GM20000 (cell line): ENCODE measurements around the gene IP6K3.

Experiments used
- DNase-seq: peaks from one replicate; pipeline ENCODE4 v3.0.0; 2012; ENCODE audit warnings: low spot score
- TF ChIP-seq, protein P1 (sequence below): IDR thresholded peaks from 2 replicates; pipeline ENCODE4 v1.5.1; 2012; ENCODE audit warnings: mild to moderate bottlenecking, control low read depth; ENCODE audit errors: extremely low read depth, missing control alignments

Gene IP6K3

DNA sequence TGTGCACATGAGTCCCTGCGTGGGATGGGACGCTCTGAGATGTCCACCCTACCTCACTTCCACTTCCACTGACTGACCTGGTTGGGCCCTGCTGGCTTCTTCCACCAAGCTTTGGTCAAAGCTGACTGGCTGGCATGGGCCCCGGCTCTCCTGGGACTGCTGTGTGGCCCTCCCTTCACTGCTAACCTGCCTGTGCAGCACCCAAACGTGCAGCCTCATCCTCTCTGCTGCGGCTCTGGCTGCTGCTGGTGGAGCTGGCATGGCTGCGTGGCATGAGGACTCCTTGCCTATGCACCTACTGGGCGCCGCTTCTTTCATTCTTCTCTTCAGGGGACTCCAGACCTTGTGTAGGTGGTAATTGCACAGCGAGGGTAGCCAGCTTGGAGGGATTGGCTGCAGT lies 18.7 kb upstream of the IP6K3 start:
- TF ChIP-seq, protein P1, sequence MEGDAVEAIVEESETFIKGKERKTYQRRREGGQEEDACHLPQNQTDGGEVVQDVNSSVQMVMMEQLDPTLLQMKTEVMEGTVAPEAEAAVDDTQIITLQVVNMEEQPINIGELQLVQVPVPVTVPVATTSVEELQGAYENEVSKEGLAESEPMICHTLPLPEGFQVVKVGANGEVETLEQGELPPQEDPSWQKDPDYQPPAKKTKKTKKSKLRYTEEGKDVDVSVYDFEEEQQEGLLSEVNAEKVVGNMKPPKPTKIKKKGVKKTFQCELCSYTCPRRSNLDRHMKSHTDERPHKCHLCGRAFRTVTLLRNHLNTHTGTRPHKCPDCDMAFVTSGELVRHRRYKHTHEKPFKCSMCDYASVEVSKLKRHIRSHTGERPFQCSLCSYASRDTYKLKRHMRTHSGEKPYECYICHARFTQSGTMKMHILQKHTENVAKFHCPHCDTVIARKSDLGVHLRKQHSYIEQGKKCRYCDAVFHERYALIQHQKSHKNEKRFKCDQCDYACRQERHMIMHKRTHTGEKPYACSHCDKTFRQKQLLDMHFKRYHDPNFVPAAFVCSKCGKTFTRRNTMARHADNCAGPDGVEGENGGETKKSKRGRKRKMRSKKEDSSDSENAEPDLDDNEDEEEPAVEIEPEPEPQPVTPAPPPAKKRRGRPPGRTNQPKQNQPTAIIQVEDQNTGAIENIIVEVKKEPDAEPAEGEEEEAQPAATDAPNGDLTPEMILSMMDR: no peak
- no peak for DNase-seq

DNA sequence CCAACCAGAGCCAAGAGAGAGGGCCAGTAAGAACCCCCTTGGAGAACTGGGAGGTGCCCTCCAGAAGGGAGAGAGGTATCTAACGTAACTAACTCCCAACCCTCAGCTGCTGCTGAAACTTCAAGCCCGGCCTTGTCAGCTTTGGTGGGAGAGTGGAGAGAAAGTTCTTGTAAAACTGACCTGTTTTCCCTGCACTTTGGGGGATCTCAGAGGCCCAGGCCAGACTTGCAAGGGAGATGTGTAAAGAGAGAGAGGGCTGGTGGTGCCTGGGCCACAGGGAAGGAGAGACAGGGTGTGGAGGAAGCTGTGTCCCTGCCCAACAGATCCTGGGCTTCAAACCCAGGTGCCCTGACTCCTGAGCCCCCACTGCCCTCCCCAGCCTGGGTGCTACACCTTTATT lies 17.3 kb upstream of the IP6K3 start:
- TF ChIP-seq, protein P1: no peak
- no peak for DNase-seq

DNA sequence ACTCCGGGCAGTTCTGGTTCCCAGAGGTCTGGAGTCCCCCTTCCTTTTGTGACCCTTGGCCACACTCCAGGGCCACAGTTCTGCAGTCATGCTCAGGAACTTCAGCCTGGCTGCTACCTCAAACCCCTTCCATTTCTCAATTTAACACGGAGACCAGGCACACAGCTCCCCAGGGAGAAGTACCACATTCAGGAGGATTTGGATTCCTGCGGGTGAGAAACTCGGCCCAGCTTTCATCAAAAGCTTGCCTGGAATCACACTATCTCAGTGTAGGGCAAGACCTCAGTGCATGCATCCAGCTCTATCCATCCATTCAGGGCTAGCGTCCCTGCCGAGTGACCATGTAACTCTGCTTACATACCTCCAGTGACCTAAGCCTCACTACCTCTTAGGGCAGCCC lies 16.8 kb upstream of the IP6K3 start:
- TF ChIP-seq, protein P1: no peak
- no peak for DNase-seq

DNA sequence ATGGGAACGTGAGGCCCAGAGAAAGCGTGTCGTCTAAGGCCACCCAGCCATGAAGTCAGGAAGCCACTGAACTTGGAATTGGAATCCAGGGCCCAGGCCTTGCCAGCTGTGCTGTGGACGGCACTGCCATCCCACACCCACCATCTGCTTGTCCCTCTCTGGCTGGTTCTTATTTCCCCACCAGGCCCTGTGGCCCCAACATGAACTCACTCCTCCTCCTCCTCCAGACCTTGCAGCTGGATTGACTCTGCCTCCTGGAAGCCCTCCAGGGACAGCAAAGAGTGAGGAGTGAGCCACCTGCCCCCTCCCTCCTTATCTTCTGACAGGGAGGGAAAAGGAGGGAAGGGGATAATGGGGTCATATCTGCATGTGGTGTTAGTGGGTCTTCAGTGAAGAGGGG lies 16.0 kb upstream of the IP6K3 start:
- no peak for DNase-seq
- TF ChIP-seq, protein P1: no peak

DNA sequence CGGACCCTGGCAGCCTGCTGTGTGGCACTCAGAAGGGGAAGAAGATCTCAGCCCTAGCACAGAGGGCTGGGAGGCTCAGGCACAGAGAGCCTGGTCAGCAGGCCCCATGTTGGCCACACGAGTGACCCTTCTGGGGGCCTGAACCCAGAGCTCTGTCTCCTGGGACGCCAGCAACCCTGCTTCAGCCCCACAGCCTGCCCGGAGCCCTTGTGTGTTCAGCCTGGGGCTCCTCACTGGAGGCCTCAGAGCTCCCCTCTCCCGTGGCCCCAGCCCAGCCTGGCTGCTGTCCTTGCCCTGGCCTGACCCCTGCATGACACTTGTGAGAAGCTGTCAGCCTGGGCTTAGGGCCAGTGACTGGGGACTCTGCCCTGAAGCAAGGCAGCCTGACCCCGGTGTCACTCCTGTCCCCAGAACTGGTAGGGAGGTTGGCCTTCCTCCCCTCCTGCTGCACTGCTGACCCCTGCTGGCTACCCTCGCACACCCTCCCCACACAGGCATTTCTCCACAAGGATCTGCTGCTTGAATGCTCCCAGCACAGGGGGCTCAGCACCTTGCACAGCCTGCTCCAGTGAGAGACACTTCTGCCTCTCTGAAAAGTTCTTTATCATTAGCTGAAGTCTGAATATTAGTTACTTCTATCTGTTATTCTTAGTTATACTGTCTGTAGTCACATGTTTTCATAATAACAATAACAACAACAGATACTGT lies 15.4 kb upstream of the IP6K3 start:
- peak; percentile 66 for DNase-seq
- TF ChIP-seq, protein P1: peak; percentile 33

DNA sequence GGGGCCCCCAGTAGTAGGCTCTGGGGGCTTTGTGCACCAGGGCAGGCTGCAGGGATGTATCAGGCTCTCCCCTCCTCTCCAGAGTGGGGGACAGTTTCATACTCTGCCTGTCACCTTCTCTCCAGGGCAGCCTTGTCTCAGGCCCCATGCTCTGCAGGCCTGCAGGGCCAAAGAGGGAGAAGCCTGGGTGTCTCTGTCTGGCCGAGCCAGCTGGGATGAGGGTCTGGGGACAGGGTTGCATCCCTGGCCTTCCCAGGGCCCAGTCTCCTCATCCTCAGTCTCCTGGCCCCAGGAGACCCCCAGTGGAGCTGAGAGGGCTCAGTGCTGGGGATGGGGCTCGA lies 14.8 kb upstream of the IP6K3 start:
- TF ChIP-seq, protein P1: no peak
- DNase-seq: no peak

DNA sequence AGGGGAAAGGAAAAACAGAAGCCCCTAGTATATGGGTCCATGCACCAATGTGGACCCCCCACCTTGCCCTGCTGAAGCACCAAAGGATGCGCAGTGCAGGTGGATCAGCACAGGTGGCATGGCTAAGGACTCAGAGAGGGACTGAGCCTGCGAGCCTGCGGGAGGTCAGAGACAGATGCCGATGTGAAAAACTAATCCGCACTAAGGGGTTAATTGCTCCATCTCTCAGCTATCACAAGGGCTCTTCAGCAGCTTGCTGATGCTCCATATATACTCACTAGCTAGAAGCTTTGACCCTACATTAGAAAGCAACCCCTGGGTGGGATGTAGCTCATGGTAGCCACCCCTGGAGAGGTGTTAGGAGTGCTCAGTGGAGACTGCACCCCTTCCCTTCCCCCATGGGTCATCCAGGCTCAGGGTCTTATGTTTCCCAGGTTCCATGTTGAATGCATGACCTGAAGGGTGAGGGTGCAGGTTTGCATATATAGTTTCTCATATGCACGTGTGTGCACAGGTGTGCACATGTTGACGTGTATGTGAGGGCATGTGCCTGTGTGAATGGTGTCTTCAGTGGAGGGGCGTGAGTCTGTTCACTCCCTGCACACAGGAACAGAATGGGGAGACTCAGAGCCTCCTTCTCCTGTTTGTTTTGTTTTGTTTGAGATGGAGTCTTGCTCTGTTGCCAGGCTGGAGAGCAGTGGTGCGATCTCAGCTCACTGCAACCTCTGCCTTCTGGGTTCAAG lies 13.4 kb upstream of the IP6K3 start:
- no peak for DNase-seq
- TF ChIP-seq, protein P1: no peak
